ENCODE measurements around the gene DAZAP1.

DAZAP1 gene

DNA sequence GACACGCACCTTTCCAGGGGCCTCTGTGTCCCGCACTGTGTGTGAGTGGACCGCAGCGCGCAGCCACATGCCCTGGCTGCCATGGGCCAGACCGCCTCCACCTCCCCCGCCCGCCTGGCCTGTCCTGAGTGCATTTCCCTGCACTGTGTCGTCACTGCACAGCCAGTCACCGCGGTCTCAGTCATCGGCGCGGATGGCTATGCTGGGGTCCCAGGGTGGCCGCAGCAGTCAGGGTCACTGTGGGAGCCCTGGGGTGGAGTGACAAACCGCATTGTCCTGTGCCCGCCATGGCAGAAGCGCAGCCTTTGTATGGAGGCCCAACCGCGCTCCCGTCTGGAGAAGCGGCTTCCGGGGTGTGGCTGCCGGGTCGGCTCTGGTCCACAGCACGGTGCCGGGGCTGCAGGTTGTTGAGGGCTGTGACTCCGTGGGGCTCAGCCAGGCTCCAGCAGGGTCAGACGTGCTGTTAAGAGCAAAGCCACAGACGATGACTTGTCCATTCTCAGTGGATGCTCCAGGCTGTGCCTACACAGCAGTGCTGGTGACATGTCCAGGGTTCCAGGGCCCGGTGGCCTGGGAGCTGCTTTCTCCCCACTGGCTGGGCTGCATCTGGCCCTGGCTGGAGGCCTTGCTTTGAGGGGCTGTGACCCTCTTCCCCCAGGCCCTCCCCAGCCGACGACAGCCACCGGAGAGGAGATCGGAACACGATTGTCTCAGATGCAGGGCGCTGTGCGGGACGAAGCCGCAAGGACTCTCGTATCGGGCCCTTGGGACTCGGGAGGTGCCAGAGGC, 30.0 kb upstream of the DAZAP1 start:
- H3K4me3 ChIP-seq (ENCODE audit: low read depth, low read length) = no peak overlapping the region
- DNase-seq (ENCODE audit: low read depth) = no peak
- TF ChIP-seq, protein P1, sequence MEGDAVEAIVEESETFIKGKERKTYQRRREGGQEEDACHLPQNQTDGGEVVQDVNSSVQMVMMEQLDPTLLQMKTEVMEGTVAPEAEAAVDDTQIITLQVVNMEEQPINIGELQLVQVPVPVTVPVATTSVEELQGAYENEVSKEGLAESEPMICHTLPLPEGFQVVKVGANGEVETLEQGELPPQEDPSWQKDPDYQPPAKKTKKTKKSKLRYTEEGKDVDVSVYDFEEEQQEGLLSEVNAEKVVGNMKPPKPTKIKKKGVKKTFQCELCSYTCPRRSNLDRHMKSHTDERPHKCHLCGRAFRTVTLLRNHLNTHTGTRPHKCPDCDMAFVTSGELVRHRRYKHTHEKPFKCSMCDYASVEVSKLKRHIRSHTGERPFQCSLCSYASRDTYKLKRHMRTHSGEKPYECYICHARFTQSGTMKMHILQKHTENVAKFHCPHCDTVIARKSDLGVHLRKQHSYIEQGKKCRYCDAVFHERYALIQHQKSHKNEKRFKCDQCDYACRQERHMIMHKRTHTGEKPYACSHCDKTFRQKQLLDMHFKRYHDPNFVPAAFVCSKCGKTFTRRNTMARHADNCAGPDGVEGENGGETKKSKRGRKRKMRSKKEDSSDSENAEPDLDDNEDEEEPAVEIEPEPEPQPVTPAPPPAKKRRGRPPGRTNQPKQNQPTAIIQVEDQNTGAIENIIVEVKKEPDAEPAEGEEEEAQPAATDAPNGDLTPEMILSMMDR (IDR thresholded peaks at IDR 0.05; ENCODE audit: low read depth, low read length, missing control alignments) = no peak
- in situ Hi-C loops (cut with HindIII; ENCODE audit: low sequenced_read_pairs) = no loop called here

DNA sequence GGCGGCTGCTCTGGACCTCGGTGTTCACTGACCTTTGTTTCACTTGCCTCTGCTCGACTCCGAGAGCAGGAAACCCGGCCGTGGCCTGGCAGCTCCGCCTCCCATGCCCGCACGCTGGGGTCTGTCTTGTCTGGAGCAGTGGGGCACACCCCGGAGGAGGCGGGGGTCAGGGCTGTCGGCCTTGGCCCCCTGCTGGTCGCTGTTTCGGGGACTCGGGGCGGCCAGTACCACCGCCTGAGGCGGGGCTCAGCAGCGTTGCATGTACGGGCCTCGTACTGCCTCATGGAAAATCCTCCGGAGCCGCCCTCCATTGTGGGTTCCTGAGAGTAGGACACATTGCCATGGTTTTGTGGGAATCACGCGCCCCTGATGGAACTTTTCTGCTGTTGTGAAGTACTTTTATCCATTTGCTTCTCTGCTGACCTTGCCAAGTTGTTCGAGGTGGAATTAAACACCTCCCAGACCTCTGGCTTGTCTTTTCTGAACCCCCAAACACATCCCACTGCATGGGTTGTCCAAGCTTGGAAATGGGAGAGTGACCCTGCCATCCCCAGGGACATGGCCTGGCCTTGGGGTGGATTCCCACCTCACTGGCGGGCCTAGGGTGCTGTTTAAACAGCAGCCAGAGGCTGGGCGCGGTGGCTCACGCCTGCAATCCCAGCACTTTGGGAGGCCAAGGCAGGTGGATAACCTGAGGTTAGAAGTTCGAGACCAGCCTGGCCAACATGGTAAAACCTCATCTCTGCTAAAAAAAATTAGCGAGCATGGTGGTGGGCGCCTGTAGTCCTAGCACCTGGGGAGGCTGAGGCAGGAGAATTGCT, 29.2 kb upstream of the DAZAP1 start:
- DNase-seq (ENCODE audit: low read depth) = no peak
- no peak overlapping the region for H3K4me3 ChIP-seq (ENCODE audit: low read depth, low read length)
- in situ Hi-C loops (cut with HindIII; ENCODE audit: low sequenced_read_pairs) = no loop called here
- TF ChIP-seq, protein P1 (IDR thresholded peaks at IDR 0.05; ENCODE audit: low read depth, low read length, missing control alignments) = no peak

DNA sequence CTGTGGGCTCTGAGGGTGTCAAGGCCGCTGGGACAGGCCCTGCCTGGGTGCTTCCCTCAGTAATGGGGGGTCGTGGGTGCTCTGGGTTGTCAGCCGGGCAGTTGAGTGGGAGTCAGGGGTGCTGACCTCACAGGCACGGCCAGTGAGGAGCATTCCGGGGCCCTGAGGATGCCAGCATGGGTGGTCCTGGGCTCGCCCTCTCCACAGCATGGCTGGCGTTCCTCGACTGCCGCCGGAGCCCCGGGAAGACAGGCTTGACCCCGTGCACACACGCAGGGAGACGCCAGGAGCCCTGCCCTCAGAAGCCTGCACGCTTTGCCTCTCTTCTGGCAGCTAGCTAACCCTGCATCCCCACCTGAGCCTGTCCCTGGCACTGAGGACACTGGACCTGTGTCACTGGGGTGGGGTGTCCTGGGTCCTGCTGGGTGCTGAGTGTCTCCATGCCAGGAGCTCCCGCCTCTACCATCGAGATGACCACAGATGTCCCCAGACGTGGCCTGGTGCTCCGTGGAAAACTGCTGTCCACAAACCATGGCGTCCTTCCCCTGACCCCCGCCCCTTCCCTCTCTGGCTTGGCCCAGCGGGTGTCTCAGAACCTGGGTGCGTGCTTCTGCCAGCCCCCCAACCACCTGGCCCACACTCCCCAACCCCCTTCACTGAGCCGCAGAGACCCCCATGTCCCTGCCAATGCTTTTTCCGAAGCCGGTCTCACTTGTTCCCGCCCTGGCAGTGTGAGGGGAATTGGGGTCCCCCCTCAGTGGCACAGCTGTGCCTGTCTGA, 28.1 kb upstream of the DAZAP1 start:
- in situ Hi-C loops (cut with HindIII; ENCODE audit: low sequenced_read_pairs) = no loop called here
- DNase-seq (ENCODE audit: low read depth) = no peak
- TF ChIP-seq, protein P1 (IDR thresholded peaks at IDR 0.05; ENCODE audit: low read depth, low read length, missing control alignments) = no peak
- H3K4me3 ChIP-seq (ENCODE audit: low read depth, low read length) = no peak overlapping the region

DNA sequence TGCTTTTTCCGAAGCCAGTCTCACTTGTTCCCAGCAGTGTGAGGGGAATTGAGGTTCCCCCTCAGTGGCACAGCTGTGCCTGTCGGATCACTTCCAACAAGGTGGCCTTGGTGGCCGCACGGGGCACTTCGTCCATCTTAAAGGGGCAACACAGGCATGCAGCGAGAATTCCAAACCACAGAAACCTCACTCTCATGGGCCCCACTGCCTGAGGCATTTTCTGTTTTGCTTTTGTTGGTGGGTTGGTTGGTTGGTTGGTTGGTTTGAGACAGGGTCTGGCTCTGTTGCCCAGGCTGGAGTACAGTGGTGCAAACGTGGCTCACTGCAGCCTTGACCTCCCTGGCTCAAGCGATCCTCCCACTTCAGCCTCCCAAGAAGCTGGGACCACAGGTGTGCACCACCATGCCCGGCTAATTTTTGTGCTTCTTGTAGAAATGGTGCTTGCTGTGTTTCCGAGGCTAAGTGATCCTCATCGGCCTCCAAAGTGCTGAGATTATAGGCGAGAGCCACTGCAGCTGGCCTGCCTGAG, 27.4 kb upstream of the DAZAP1 start:
- in situ Hi-C loops (cut with HindIII; ENCODE audit: low sequenced_read_pairs) = no loop called here
- no peak for DNase-seq (ENCODE audit: low read depth)
- H3K4me3 ChIP-seq (ENCODE audit: low read depth, low read length) = no peak overlapping the region
- TF ChIP-seq, protein P1 (IDR thresholded peaks at IDR 0.05; ENCODE audit: low read depth, low read length, missing control alignments) = no peak

DNA sequence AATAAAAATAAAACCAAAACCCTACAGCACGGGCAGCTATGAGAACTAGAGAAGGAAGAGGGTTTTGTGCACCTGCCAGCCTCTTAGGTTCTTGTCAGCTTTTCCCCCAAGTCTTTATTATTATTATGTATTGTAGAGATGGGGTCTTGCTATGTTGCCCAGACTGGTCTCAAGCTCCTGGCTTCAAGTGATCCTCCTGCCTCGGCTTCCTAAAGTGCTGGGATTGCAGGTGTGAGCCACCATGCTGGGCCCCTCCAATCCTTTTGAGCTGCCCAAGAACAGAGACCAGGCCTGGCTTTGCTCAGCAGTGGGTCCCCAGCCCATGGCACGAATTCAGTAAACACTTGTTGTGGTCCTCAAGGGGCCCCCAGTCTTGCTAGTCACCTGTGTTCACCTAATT, 25.1 kb upstream of the DAZAP1 start:
- in situ Hi-C loops (cut with HindIII; ENCODE audit: low sequenced_read_pairs) = no loop called here
- DNase-seq (ENCODE audit: low read depth) = no peak
- H3K4me3 ChIP-seq (ENCODE audit: low read depth, low read length) = no peak overlapping the region
- TF ChIP-seq, protein P1 (IDR thresholded peaks at IDR 0.05; ENCODE audit: low read depth, low read length, missing control alignments) = no peak

DNA sequence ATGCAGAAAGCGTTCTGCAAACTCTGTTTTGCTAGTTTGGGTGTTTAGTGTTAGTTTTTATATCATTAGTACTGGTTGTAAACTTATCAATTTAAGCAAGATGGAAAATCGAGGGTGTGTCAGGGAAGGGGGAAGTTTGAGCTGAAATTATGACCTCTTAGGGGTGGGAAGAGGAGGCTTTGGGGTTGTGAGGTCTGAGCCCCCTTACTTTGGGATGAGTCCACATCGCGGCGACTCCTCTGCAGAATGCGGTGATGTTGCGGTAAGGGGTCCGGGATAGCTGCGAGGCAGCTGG, 24.4 kb upstream of the DAZAP1 start:
- no peak overlapping the region for H3K4me3 ChIP-seq (ENCODE audit: low read depth, low read length)
- no peak for DNase-seq (ENCODE audit: low read depth)
- in situ Hi-C loops (cut with HindIII; ENCODE audit: low sequenced_read_pairs) = no loop called here
- TF ChIP-seq, protein P1 (IDR thresholded peaks at IDR 0.05; ENCODE audit: low read depth, low read length, missing control alignments) = no peak
